ENCODE measurements around the gene FAM171A1. TPM values are rescaled to one million over a fixed set of nuclear protein-coding genes. Genes with fewer than 3 reads are reported as not detected.

Gene FAM171A1
- total RNA-seq, 2 donors from 2014 or later, result 50.9 to 65.8 TPM

GRCh38 chr10:15370212-15370855 lies 755 bp downstream of the FAM171A1 start:
- Histone ChIP-seq H3K27ac (peak overlapping the region; percentile 52), H3K9ac (ENCODE audit: low read depth in 2 of 2, low read length in 2 of 2) (peak overlapping the region; percentile 69 to 78), H3K36me3 (no peaks in the 10 kb centered on the region), H3K27me3 (no peaks in the 10 kb centered on the region), H3K4me1 (no peaks in the 10 kb centered on the region), H3K4me3 (peak overlapping the region; percentile 83), H3K9me3 (no peaks in the 10 kb centered on the region)
- intact Hi-C loops (cut with DNase I), result loop anchor here (2.0 to 5.0 kb wide), 2 partner anchors 53 to 160 kb away; no protein-coding TSS in a partner anchor
- no peak for TF ChIP-seq CTCF (IDR thresholded peaks at IDR 0.05)
- DNase-seq, result peak; percentile 38

DNA sequence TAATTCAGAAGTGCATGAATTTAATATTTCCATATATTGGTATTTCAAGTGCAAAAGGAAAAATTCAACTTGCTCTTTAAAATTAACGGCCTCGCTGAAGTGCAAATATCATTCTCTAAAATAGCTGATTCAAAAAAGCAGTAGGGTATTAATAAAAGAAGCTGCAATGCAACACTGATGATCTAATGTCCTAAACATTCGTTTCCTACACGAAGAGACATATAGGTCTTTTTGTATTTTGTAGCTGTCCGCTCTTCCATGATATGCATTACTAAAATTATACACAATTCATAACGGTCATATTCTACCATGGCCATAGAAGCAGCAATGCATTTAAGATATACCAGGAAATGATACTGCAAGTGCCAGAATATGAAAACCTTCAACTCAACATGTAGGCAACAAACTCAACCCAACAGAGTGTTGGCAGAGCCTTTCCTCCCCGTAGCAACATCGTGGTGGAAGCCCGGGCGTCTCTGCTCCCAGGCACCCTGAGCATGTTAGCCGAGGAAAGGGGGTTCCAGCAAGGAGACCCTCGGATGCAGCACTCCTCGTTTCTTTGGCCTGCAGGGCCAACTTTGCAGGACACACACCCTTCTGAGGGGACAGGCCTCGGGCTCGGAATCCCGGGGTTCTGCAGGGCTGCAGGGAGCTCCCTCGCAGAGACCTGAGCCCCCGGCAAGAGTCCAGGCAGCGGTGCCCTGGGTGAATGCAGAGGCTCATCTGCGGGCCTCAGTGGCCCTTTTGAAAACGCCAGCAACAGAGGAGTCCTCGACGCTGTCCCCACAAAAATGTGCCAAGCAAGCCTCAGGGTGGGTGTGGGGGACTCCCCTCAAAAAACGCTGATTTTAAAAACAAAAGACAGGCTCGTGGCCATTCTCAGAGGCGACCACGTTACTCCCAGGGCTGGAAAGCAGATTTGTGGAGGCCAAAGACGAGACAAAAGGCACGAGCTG lies 1.6 kb downstream of the FAM171A1 start:
- Histone ChIP-seq H3K36me3 (no peaks in the 10 kb centered on the region), H3K27me3 (no peaks in the 10 kb centered on the region), H3K4me3 (peak overlapping the region; percentile 83), H3K9me3 (no peaks in the 10 kb centered on the region), H3K27ac (peak overlapping the region; percentile 52), H3K9ac (ENCODE audit: low read depth in 2 of 2, low read length in 2 of 2) (peak overlapping the region; percentile 69 to 78), H3K4me1 (no peaks in the 10 kb centered on the region)
- TF ChIP-seq CTCF (IDR thresholded peaks at IDR 0.05), result no peak
- DNase-seq, result peak; percentile 43
- intact Hi-C loops (cut with DNase I), result loop anchor here (2.0 to 5.0 kb wide), 3 partner anchors 52 to 159 kb away; no protein-coding TSS in a partner anchor

DNA sequence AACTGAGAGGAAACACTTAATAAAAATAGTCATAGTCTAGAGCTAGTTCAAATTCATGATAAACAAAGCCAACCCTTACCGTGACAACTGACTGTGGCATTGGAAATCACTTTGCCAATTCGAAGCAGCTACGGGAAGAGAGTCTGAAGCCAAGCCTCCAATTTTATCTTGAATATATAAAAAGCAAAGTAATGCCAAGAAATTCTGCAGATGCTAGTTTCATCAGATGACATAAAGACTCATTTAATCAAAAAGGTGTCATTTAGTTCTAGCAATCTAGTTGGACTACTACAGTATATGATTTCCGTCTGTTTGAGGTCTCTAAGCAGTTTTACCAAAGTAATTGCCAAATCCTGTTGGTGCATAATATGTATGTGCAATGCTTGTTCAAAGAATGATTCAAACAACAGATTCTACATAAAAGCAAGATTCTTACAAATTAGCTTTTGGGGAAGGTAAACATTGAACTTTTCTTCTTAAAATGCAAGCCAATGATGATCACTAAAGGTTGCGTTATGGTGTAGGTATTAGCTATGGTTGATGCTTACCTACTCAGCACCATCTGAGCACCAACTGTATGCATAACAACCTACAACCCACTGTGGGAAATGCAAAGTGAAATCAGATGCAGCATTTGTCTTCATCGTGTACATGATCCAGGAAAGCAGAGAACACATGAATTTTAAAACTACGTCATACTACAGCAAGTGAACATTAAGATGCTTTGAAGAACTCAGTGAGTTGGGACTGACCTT lies 2.8 kb downstream of the FAM171A1 start:
- no peaks in the 10 kb centered on the region for H3K36me3 ChIP-seq
- TF ChIP-seq CTCF (IDR thresholded peaks at IDR 0.05), result no peak
- H3K27me3 ChIP-seq, result no peaks in the 10 kb centered on the region
- no peaks in the 10 kb centered on the region for H3K9me3 ChIP-seq
- no peak overlapping the region for H3K9ac ChIP-seq (ENCODE audit: low read depth in 2 of 2, low read length in 2 of 2)
- H3K27ac ChIP-seq, result no peak overlapping the region
- H3K4me3 ChIP-seq, result no peak overlapping the region
- H3K4me1 ChIP-seq, result no peaks in the 10 kb centered on the region
- intact Hi-C loops (cut with DNase I), result loop anchor here (2.0 kb wide), 1 partner anchor 105 kb away; no protein-coding TSS in a partner anchor
- no peak for DNase-seq

GRCh38 chr10:15367296-15368085 lies 3.6 kb downstream of the FAM171A1 start:
- H3K27ac ChIP-seq, result no peak overlapping the region
- H3K4me3 ChIP-seq, result no peak overlapping the region
- no peak for TF ChIP-seq CTCF (IDR thresholded peaks at IDR 0.05)
- no peak for DNase-seq
- no peaks in the 10 kb centered on the region for H3K9me3 ChIP-seq
- H3K9ac ChIP-seq (ENCODE audit: low read depth in 2 of 2, low read length in 2 of 2), result no peak overlapping the region
- no peaks in the 10 kb centered on the region for H3K4me1 ChIP-seq
- no peaks in the 10 kb centered on the region for H3K36me3 ChIP-seq
- H3K27me3 ChIP-seq, result no peaks in the 10 kb centered on the region
- intact Hi-C loops (cut with DNase I), result loop anchor here (2.0 kb wide), 1 partner anchor 105 kb away; no protein-coding TSS in a partner anchor

All from colonic mucosa (tissue), 4 donors.